WTC11 (cell line): ENCODE data around the gene PIGO. TPM values are rescaled to one million over a fixed set of nuclear protein-coding genes. Genes with fewer than 3 reads are reported as not detected.
A peak's percentile ranks its signal among the peaks of the same experiment; 100 is the strongest.

Source experiments
- ATAC-seq: fragments of 200-7000 bp; cut with Tn5 transposase; 2 replicates; pipeline ENCODE4 v1.10.0; 2021; ENCODE audit warnings: mild to moderate bottlenecking, moderate library complexity
- CTCF ChIA-PET: fragments of 300-600 bp; sonication (Branson Sonifier 250); formaldehyde crosslinking; loops from one replicate; lab custom pipeline; 2021; ENCODE audit warnings: antibody characterized with exemption; lab: Charles Lee
- POLR2A ChIA-PET: fragments of 350-600 bp; sonication (Branson Sonifier 250); formaldehyde crosslinking; loops from one replicate; lab custom pipeline; 2021; ENCODE audit warnings: antibody characterized with exemption; lab: Charles Lee
- DNase-seq: peaks from one replicate; pipeline ENCODE4 v3.0.0; 2021; ENCODE audit warnings: low spot score
- H3K27ac Mint-ChIP-seq: 2 replicates; pipeline ENCODE4 v1.8.0; 2021; ENCODE audit warnings: mixed read lengths
- H3K27me3 Mint-ChIP-seq: 2 replicates; pipeline ENCODE4 v1.8.0; 2021; ENCODE audit warnings: low read depth, mild to moderate bottlenecking, moderate library complexity, mixed read lengths
- H3K36me3 Mint-ChIP-seq: 2 replicates; pipeline ENCODE4 v1.8.0; 2021; ENCODE audit warnings: mixed read lengths
- H3K4me1 Mint-ChIP-seq: 2 replicates; pipeline ENCODE4 v1.8.0; 2022; ENCODE audit warnings: mixed read lengths
- H3K4me3 Mint-ChIP-seq: 2 replicates; pipeline ENCODE4 v1.8.0; 2021; ENCODE audit warnings: mild to moderate bottlenecking, moderate library complexity, mixed read lengths
- H3K9me3 Mint-ChIP-seq: 2 replicates; pipeline ENCODE4 v1.8.0; 2021; ENCODE audit warnings: mixed read lengths
- FOXK1 ChIP-seq: sonication (generic); formaldehyde crosslinking; IDR thresholded peaks from 2 replicates; pipeline ENCODE4 v1.8.0; 2022; ENCODE audit warnings: mild to moderate bottlenecking, moderate library complexity, missing genetic modification reagents
- GABPB1 ChIP-seq: sonication (generic); formaldehyde crosslinking; IDR thresholded peaks from 2 replicates; pipeline ENCODE4 v1.8.1; 2023; ENCODE audit warnings: mild to moderate bottlenecking, missing genetic modification reagents
- JAZF1 ChIP-seq: fragments of 250-450 bp; sonication (Bioruptor Pico); IDR thresholded peaks from 2 replicates; pipeline ENCODE4 v1.9.0; 2021; ENCODE audit warnings: moderate library complexity, mild to moderate bottlenecking, inconsistent platforms
- NFYB ChIP-seq: sonication (generic); formaldehyde crosslinking; conservative IDR thresholded peaks from 2 replicates; pipeline ENCODE4 v1.8.0; 2022; ENCODE audit warnings: low read depth, missing genetic modification reagents
- NR3C1 ChIP-seq: sonication (generic); formaldehyde crosslinking; conservative IDR thresholded peaks from 2 replicates; pipeline ENCODE4 v1.8.1; 2023; ENCODE audit warnings: low read depth, mild to moderate bottlenecking, missing genetic modification reagents
- PRRX2 ChIP-seq: fragments of 250-450 bp; sonication (Bioruptor Pico); IDR thresholded peaks from 2 replicates; pipeline ENCODE4 v1.8.0; 2021; ENCODE audit warnings: mild to moderate bottlenecking
- SMAD3 ChIP-seq: sonication (generic); formaldehyde crosslinking; IDR thresholded peaks from 2 replicates; pipeline ENCODE4 v1.8.0; 2022; ENCODE audit warnings: missing genetic modification reagents, mild to moderate bottlenecking, borderline replicate concordance
- TEAD4 ChIP-seq: sonication (generic); formaldehyde crosslinking; IDR thresholded peaks from 2 replicates; pipeline ENCODE4 v1.8.0; 2022; ENCODE audit warnings: mild to moderate bottlenecking, missing genetic modification reagents
- ZNF138 ChIP-seq: sonication (generic); formaldehyde crosslinking; conservative IDR thresholded peaks from 2 replicates; pipeline ENCODE4 v1.8.1; 2022; ENCODE audit warnings: mild to moderate bottlenecking, moderate library complexity, missing genetic modification reagents
- ZNF317 ChIP-seq: sonication (generic); formaldehyde crosslinking; IDR thresholded peaks from 2 replicates; pipeline ENCODE4 v1.8.1; 2023; ENCODE audit warnings: low read depth, mild to moderate bottlenecking, moderate library complexity, missing genetic modification reagents, borderline replicate concordance
- ZNF423 ChIP-seq: fragments of 250-450 bp; sonication (Bioruptor Pico); IDR thresholded peaks from 2 replicates; pipeline ENCODE4 v2.1.2; 2022; ENCODE audit warnings: mild to moderate bottlenecking, moderate library complexity
- ZNF671 ChIP-seq: fragments of 250-450 bp; sonication (Bioruptor Pico); IDR thresholded peaks from 2 replicates; pipeline ENCODE4 v1.8.0; 2021; ENCODE audit warnings: mild to moderate bottlenecking
- total RNA-seq: library from RNA; stranded (reverse); gene quantifications from 3 replicates; pipeline ENCODE4 v1.2.3, GENCODE V29; 2021
- TF ChIP-seq, protein P1 (sequence below): sonication (generic); formaldehyde crosslinking; IDR thresholded peaks from 2 replicates; pipeline ENCODE4 v1.8.1; 2023; ENCODE audit warnings: mild to moderate bottlenecking, moderate library complexity, missing genetic modification reagents
- TF ChIP-seq, protein P2 (sequence below): sonication (generic); formaldehyde crosslinking; IDR thresholded peaks from 2 replicates; pipeline ENCODE4 v1.8.1; 2022; ENCODE audit warnings: mild to moderate bottlenecking, missing genetic modification reagents, moderate library complexity, borderline replicate concordance
- TF ChIP-seq, protein P3 (sequence below): sonication (generic); formaldehyde crosslinking; IDR thresholded peaks from 2 replicates; pipeline ENCODE4 v1.8.1; 2023; ENCODE audit warnings: mild to moderate bottlenecking, missing genetic modification reagents
- TF ChIP-seq, protein P4 (sequence below): fragments of 250-450 bp; sonication (Bioruptor Pico); IDR thresholded peaks from 2 replicates; pipeline ENCODE4 v1.9.0; 2021; ENCODE audit warnings: mild to moderate bottlenecking
- TF ChIP-seq, protein P5 (sequence below): fragments of 250-450 bp; sonication (Bioruptor Pico); IDR thresholded peaks from 2 replicates; pipeline ENCODE4 v1.9.0; 2021; ENCODE audit warnings: mild to moderate bottlenecking, borderline replicate concordance
- TF ChIP-seq, protein P6 (sequence below): sonication (generic); formaldehyde crosslinking; IDR thresholded peaks from 2 replicates; pipeline ENCODE4 v1.8.1; 2023; ENCODE audit warnings: mild to moderate bottlenecking, missing genetic modification reagents, moderate library complexity

The PIGO gene
- total RNA-seq, 1 experiment from 2014 or later = 23.8 TPM

DNA sequence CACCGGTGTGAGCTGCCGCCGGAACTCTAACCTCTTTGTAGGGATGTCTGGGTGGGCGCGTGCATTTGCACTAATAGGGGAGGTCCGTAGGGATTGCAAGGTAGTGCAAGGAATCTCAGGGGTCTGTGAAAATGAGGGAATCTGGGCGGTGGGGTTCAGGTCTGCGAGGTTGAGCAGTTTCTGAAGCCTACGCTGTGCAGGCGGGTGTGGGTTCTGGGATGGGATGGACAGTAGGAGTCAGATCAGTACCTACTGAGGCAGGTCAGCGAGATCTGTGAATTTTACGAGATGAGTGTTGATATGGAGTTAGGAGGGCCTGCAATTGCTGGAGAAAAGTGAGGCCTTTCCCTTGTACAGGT is 20.1 kb upstream of the PIGO start:
- CTCF ChIA-PET = interaction anchor here (0.7 to 3.4 kb wide), 27 partner anchors 10 to 437 kb away, joined by 3 to 77 read pairs (median 5); partner anchors contain the start of genes PIGO, RUSC2, STOML2 and UNC13B
- Mint-ChIP-seq H3K36me3 (no peaks in the 10 kb centered on the region), H3K27me3 (no peaks in the 10 kb centered on the region), H3K27ac (peak overlapping the region; percentile 96), H3K4me3 (peak overlapping the region; percentile 98), H3K9me3 (no peaks in the 10 kb centered on the region)
- no peak for ATAC-seq
- POLR2A ChIA-PET = interaction anchor here (0.6 to 1.9 kb wide), 4 partner anchors 20 to 127 kb away, joined by 3 to 7 read pairs (median 4); partner anchors contain the start of genes DNAJB5, PIGO and UNC13B
- TF ChIP-seq, protein P1, sequence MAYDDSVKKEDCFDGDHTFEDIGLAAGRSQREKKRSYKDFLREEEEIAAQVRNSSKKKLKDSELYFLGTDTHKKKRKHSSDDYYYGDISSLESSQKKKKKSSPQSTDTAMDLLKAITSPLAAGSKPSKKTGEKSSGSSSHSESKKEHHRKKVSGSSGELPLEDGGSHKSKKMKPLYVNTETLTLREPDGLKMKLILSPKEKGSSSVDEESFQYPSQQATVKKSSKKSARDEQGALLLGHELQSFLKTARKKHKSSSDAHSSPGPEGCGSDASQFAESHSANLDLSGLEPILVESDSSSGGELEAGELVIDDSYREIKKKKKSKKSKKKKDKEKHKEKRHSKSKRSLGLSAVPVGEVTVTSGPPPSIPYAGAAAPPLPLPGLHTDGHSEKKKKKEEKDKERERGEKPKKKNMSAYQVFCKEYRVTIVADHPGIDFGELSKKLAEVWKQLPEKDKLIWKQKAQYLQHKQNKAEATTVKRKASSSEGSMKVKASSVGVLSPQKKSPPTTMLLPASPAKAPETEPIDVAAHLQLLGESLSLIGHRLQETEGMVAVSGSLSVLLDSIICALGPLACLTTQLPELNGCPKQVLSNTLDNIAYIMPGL (CRISPR knock-in tag) = no peak
- TF ChIP-seq JAZF1 (CRISPR knock-in tag) = no peak
- TF ChIP-seq, protein P2, sequence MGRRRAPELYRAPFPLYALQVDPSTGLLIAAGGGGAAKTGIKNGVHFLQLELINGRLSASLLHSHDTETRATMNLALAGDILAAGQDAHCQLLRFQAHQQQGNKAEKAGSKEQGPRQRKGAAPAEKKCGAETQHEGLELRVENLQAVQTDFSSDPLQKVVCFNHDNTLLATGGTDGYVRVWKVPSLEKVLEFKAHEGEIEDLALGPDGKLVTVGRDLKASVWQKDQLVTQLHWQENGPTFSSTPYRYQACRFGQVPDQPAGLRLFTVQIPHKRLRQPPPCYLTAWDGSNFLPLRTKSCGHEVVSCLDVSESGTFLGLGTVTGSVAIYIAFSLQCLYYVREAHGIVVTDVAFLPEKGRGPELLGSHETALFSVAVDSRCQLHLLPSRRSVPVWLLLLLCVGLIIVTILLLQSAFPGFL (CRISPR knock-in tag) = no peak
- no peak for TF ChIP-seq PRRX2
- TF ChIP-seq ZNF423 (CRISPR knock-in tag) = no peak
- no peak for TF ChIP-seq ZNF317
- TF ChIP-seq FOXK1 (CRISPR knock-in tag) = no peak
- no peak for TF ChIP-seq GABPB1 (CRISPR knock-in tag)
- TF ChIP-seq NFYB (CRISPR knock-in tag) = no peak; the same call in 1 of the 2 replicates
- TF ChIP-seq, protein P3, sequence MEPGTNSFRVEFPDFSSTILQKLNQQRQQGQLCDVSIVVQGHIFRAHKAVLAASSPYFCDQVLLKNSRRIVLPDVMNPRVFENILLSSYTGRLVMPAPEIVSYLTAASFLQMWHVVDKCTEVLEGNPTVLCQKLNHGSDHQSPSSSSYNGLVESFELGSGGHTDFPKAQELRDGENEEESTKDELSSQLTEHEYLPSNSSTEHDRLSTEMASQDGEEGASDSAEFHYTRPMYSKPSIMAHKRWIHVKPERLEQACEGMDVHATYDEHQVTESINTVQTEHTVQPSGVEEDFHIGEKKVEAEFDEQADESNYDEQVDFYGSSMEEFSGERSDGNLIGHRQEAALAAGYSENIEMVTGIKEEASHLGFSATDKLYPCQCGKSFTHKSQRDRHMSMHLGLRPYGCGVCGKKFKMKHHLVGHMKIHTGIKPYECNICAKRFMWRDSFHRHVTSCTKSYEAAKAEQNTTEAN = no peak
- TF ChIP-seq ZNF671 = no peak
- no peak for TF ChIP-seq ZNF138 (CRISPR knock-in tag)
- TF ChIP-seq, protein P4, sequence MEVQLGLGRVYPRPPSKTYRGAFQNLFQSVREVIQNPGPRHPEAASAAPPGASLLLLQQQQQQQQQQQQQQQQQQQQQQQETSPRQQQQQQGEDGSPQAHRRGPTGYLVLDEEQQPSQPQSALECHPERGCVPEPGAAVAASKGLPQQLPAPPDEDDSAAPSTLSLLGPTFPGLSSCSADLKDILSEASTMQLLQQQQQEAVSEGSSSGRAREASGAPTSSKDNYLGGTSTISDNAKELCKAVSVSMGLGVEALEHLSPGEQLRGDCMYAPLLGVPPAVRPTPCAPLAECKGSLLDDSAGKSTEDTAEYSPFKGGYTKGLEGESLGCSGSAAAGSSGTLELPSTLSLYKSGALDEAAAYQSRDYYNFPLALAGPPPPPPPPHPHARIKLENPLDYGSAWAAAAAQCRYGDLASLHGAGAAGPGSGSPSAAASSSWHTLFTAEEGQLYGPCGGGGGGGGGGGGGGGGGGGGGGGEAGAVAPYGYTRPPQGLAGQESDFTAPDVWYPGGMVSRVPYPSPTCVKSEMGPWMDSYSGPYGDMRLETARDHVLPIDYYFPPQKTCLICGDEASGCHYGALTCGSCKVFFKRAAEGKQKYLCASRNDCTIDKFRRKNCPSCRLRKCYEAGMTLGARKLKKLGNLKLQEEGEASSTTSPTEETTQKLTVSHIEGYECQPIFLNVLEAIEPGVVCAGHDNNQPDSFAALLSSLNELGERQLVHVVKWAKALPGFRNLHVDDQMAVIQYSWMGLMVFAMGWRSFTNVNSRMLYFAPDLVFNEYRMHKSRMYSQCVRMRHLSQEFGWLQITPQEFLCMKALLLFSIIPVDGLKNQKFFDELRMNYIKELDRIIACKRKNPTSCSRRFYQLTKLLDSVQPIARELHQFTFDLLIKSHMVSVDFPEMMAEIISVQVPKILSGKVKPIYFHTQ (CRISPR knock-in tag) = no peak
- TF ChIP-seq TEAD4 = no peak
- no peak for TF ChIP-seq SMAD3 (CRISPR knock-in tag)
- TF ChIP-seq, protein P5, sequence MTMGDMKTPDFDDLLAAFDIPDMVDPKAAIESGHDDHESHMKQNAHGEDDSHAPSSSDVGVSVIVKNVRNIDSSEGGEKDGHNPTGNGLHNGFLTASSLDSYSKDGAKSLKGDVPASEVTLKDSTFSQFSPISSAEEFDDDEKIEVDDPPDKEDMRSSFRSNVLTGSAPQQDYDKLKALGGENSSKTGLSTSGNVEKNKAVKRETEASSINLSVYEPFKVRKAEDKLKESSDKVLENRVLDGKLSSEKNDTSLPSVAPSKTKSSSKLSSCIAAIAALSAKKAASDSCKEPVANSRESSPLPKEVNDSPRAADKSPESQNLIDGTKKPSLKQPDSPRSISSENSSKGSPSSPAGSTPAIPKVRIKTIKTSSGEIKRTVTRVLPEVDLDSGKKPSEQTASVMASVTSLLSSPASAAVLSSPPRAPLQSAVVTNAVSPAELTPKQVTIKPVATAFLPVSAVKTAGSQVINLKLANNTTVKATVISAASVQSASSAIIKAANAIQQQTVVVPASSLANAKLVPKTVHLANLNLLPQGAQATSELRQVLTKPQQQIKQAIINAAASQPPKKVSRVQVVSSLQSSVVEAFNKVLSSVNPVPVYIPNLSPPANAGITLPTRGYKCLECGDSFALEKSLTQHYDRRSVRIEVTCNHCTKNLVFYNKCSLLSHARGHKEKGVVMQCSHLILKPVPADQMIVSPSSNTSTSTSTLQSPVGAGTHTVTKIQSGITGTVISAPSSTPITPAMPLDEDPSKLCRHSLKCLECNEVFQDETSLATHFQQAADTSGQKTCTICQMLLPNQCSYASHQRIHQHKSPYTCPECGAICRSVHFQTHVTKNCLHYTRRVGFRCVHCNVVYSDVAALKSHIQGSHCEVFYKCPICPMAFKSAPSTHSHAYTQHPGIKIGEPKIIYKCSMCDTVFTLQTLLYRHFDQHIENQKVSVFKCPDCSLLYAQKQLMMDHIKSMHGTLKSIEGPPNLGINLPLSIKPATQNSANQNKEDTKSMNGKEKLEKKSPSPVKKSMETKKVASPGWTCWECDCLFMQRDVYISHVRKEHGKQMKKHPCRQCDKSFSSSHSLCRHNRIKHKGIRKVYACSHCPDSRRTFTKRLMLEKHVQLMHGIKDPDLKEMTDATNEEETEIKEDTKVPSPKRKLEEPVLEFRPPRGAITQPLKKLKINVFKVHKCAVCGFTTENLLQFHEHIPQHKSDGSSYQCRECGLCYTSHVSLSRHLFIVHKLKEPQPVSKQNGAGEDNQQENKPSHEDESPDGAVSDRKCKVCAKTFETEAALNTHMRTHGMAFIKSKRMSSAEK (CRISPR knock-in tag) = no peak
- TF ChIP-seq, protein P6, sequence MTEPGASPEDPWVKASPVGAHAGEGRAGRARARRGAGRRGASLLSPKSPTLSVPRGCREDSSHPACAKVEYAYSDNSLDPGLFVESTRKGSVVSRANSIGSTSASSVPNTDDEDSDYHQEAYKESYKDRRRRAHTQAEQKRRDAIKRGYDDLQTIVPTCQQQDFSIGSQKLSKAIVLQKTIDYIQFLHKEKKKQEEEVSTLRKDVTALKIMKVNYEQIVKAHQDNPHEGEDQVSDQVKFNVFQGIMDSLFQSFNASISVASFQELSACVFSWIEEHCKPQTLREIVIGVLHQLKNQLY = no peak
- TF ChIP-seq NR3C1 = no peak
- TF ChIP-seq, all 79 proteins: peak for 0
- peaks cover 31% of the 10 kb centered on the region for H3K4me1 Mint-ChIP-seq
- DNase-seq = no peak
